HEK293 (cell line): ENCODE results near the gene STX2.

Experiments
- CTCF ChIA-PET: fragments of 350-600 bp; formaldehyde crosslinking; extraction: SDS; loops from one replicate; lab custom pipeline; 2021; ENCODE audit warnings: antibody characterized with exemption; lab: Yijun Ruan, JAX
- POLR2A ChIA-PET: fragments of 300-600 bp; formaldehyde crosslinking; extraction: SDS; loops from one replicate; lab custom pipeline; 2020; ENCODE audit warnings: antibody characterized with exemption, inconsistent platforms; lab: Yijun Ruan, JAX
- H3K27ac ChIP-seq: fragments of 200-500 bp; sonication (Bioruptor generic); 2 replicates; pipeline ENCODE4 v1.5.1; 2014; ENCODE audit warnings: low read depth, low read length, control low read depth, inconsistent platforms; ENCODE audit errors: extremely low read depth
- H3K36me3 ChIP-seq, 2 experiments: fragments of 200-500 bp in 1 of 2; sonication (Bioruptor generic) in 1 of 2; 1 replicate in 1 of 2; 2 replicates in 1 of 2; pipeline ENCODE4 v1.5.1; 2014 to 2017; ENCODE audit warnings: inconsistent platforms in 2 of 2, low read length in 2 of 2; ENCODE audit not compliant: control insufficient read depth in 2 of 2, insufficient read depth in 1 of 2
- H3K4me1 ChIP-seq: fragments of 200-500 bp; sonication (Bioruptor generic); 2 replicates; pipeline ENCODE4 v1.5.1; 2014; ENCODE audit warnings: mild to moderate bottlenecking, low read length, inconsistent platforms; ENCODE audit not compliant: control insufficient read depth, insufficient read depth
- H3K4me3 ChIP-seq: 2 replicates; pipeline ENCODE4 v1.5.1; 2011; ENCODE audit warnings: low read depth, mild to moderate bottlenecking, control low read depth, low read length, moderate library complexity
- H3K9me3 ChIP-seq: fragments of 200-500 bp; sonication (Bioruptor generic); 2 replicates; pipeline ENCODE4 v1.5.1; 2014; ENCODE audit warnings: low read depth, low read length, inconsistent platforms; ENCODE audit not compliant: control insufficient read depth, insufficient read depth
- FEZF1 ChIP-seq: fragments of 450-650 bp; formaldehyde crosslinking; IDR thresholded peaks from 2 replicates; pipeline ENCODE4 v1.5.1; 2016; ENCODE audit warnings: missing biosample characterization, missing genetic modification characterization
- GLIS1 ChIP-seq: fragments of 450-650 bp; formaldehyde crosslinking; IDR thresholded peaks from 2 replicates; pipeline ENCODE4 v1.5.1; 2016; ENCODE audit warnings: missing biosample characterization, missing genetic modification characterization
- HIC1 ChIP-seq: fragments of 450-650 bp; formaldehyde crosslinking; IDR thresholded peaks from 2 replicates; pipeline ENCODE4 v1.5.1; 2016; ENCODE audit warnings: missing biosample characterization, missing genetic modification characterization
- HOXC10 ChIP-seq: sonication (generic); formaldehyde crosslinking; IDR thresholded peaks from 2 replicates; pipeline ENCODE4 v1.8.1; 2023; ENCODE audit warnings: mild to moderate bottlenecking, missing genetic modification reagents
- INSM2 ChIP-seq: fragments of 450-650 bp; formaldehyde crosslinking; IDR thresholded peaks from 2 replicates; pipeline ENCODE4 v1.5.1; 2016; ENCODE audit warnings: missing biosample characterization, missing genetic modification characterization
- YY2 ChIP-seq: fragments of 450-650 bp; formaldehyde crosslinking; IDR thresholded peaks from 2 replicates; pipeline ENCODE4 v1.5.1; 2016; ENCODE audit warnings: missing biosample characterization, missing genetic modification characterization
- ZBTB7A ChIP-seq: fragments of 450-650 bp; formaldehyde crosslinking; IDR thresholded peaks from 2 replicates; pipeline ENCODE4 v1.5.1; 2016; ENCODE audit warnings: low read depth, missing biosample characterization, missing genetic modification characterization
- ZNF112 ChIP-seq: fragments of 450-650 bp; formaldehyde crosslinking; IDR thresholded peaks from 2 replicates; pipeline ENCODE4 v1.5.0; 2017; ENCODE audit warnings: missing biosample characterization, missing genetic modification characterization
- ZNF132 ChIP-seq: fragments of 450-650 bp; formaldehyde crosslinking; IDR thresholded peaks from 2 replicates; pipeline ENCODE4 v1.5.1; 2017; ENCODE audit warnings: missing biosample characterization, missing genetic modification characterization, borderline replicate concordance
- ZNF148 ChIP-seq: fragments of 450-650 bp; formaldehyde crosslinking; IDR thresholded peaks from 2 replicates; pipeline ENCODE4 v1.5.0; 2017; ENCODE audit warnings: missing biosample characterization, missing genetic modification characterization, borderline replicate concordance
- ZNF169 ChIP-seq: fragments of 450-650 bp; formaldehyde crosslinking; IDR thresholded peaks from 2 replicates; pipeline ENCODE4 v1.5.1; 2016; ENCODE audit warnings: missing biosample characterization, missing genetic modification characterization
- ZNF175 ChIP-seq: fragments of 450-650 bp; formaldehyde crosslinking; IDR thresholded peaks from 2 replicates; pipeline ENCODE4 v1.5.1; 2016; ENCODE audit warnings: missing biosample characterization, missing genetic modification characterization
- ZNF214 ChIP-seq: fragments of 450-650 bp; formaldehyde crosslinking; IDR thresholded peaks from 2 replicates; pipeline ENCODE4 v1.5.1; 2017; ENCODE audit warnings: missing biosample characterization, mild to moderate bottlenecking, missing genetic modification characterization, borderline replicate concordance
- ZNF248 ChIP-seq: fragments of 450-650 bp; formaldehyde crosslinking; IDR thresholded peaks from 2 replicates; pipeline ENCODE4 v1.5.1; 2017; ENCODE audit warnings: missing biosample characterization, missing genetic modification characterization
- ZNF341 ChIP-seq: fragments of 450-650 bp; formaldehyde crosslinking; IDR thresholded peaks from 2 replicates; pipeline ENCODE4; 2016; ENCODE audit warnings: low read depth, missing biosample characterization, missing genetic modification characterization
- ZNF37A ChIP-seq: fragments of 450-650 bp; IDR thresholded peaks from 2 replicates; pipeline ENCODE4 v1.5.1; 2018; ENCODE audit warnings: missing biosample characterization, missing genetic modification characterization
- ZNF513 ChIP-seq: fragments of 450-650 bp; IDR thresholded peaks from 2 replicates; pipeline ENCODE4 v1.5.1; 2018; ENCODE audit warnings: missing biosample characterization, missing genetic modification characterization
- ZNF544 ChIP-seq: fragments of 450-650 bp; formaldehyde crosslinking; IDR thresholded peaks from 2 replicates; pipeline ENCODE4 v1.5.0; 2017; ENCODE audit warnings: missing biosample characterization, missing genetic modification characterization
- ZNF555 ChIP-seq: fragments of 450-650 bp; formaldehyde crosslinking; conservative IDR thresholded peaks from 2 replicates; pipeline ENCODE4 v1.5.1; 2017; ENCODE audit warnings: missing biosample characterization, mild to moderate bottlenecking, missing genetic modification characterization, inconsistent platforms
- ZNF571 ChIP-seq: fragments of 450-650 bp; formaldehyde crosslinking; IDR thresholded peaks from 2 replicates; pipeline ENCODE4 v1.5.0; 2017; ENCODE audit warnings: missing biosample characterization, missing genetic modification characterization
- ZNF677 ChIP-seq: fragments of 450-650 bp; IDR thresholded peaks from 2 replicates; pipeline ENCODE4 v1.5.0; 2018; ENCODE audit warnings: missing biosample characterization, mild to moderate bottlenecking, missing genetic modification characterization, moderate library complexity
- ZNF747 ChIP-seq: fragments of 450-650 bp; formaldehyde crosslinking; IDR thresholded peaks from 2 replicates; pipeline ENCODE4 v1.5.1; 2016; ENCODE audit warnings: missing biosample characterization, missing genetic modification characterization
- ZNF76 ChIP-seq: fragments of 450-650 bp; formaldehyde crosslinking; IDR thresholded peaks from 2 replicates; pipeline ENCODE4; 2016; ENCODE audit warnings: low read depth, missing biosample characterization, missing genetic modification characterization, borderline replicate concordance
- ZNF777 ChIP-seq: fragments of 450-650 bp; formaldehyde crosslinking; IDR thresholded peaks from 2 replicates; pipeline ENCODE4 v1.5.1; 2017; ENCODE audit warnings: missing biosample characterization, missing genetic modification characterization, borderline replicate concordance
- ZNF785 ChIP-seq: fragments of 450-650 bp; formaldehyde crosslinking; IDR thresholded peaks from 2 replicates; pipeline ENCODE4 v1.5.1; 2016; ENCODE audit warnings: missing biosample characterization, missing genetic modification characterization
- ZNF837 ChIP-seq: fragments of 450-650 bp; formaldehyde crosslinking; IDR thresholded peaks from 2 replicates; pipeline ENCODE4 v1.5.1; 2016; ENCODE audit warnings: missing biosample characterization, missing genetic modification characterization
- ZSCAN18 ChIP-seq: fragments of 450-650 bp; formaldehyde crosslinking; IDR thresholded peaks from 2 replicates; pipeline ENCODE4 v1.5.1; 2016; ENCODE audit warnings: missing biosample characterization, missing genetic modification characterization

STX2 gene

GRCh38 chr12:130766470-130766869 lies 72.6 kb downstream of the STX2 start:
- ChIA-PET POLR2A (no interaction called here), CTCF (interaction anchor here (1.4 kb wide), 1 partner anchor 18 kb away, joined by 4 read pairs; no protein-coding TSS in a partner anchor)
- no peaks in the 10 kb centered on the region for H3K4me1 ChIP-seq
- no peaks in the 10 kb centered on the region for H3K36me3 ChIP-seq
- TF ChIP-seq YY2, result peak; percentile 44; the same call in 1 of the 2 replicates
- no peak for TF ChIP-seq ZNF175
- TF ChIP-seq ZNF112 (tag by site-specific recombination), result no peak; the same call in 1 of the 2 replicates
- peak; percentile 84 for TF ChIP-seq ZNF513 (tag by site-specific recombination)
- no peak for TF ChIP-seq ZSCAN18 (tag by site-specific recombination)
- 0 out of 2 replicates have a peak, but pooled peaks have one; percentile 43 for TF ChIP-seq ZNF747
- TF ChIP-seq, all 188 proteins: peak for 3
- Histone ChIP-seq H3K27ac (no peak overlapping the region), H3K9me3 (no peaks in the 10 kb centered on the region), H3K4me3 (no peak overlapping the region)

- Histone ChIP-seq H3K4me3 (no peak overlapping the region), H3K27ac (no peak overlapping the region), H3K4me1 (no peaks in the 10 kb centered on the region), H3K9me3 (no peaks in the 10 kb centered on the region), H3K36me3 (no peaks in the 10 kb centered on the region)
- ChIA-PET POLR2A (no interaction called here), CTCF (interaction anchor here (0.5 kb wide), 1 partner anchor 30 kb away, joined by 4 read pairs; no protein-coding TSS in a partner anchor)
- TF ChIP-seq ZNF132 (tag by site-specific recombination), result no peak
- no peak for TF ChIP-seq ZNF341 (tag by site-specific recombination)
- TF ChIP-seq ZNF214 (tag by site-specific recombination), result no peak
- no peak for TF ChIP-seq GLIS1 (tag by site-specific recombination)
- TF ChIP-seq ZNF169 (tag by site-specific recombination), result peak; percentile 99
- peak; percentile 27; the same call in 1 of the 2 replicates for TF ChIP-seq FEZF1
- TF ChIP-seq ZNF248 (tag by site-specific recombination), result peak; percentile 95
- TF ChIP-seq ZNF148, result peak; percentile 97
- no peak for TF ChIP-seq HOXC10 (CRISPR knock-in tag)
- TF ChIP-seq ZNF76 (tag by site-specific recombination), result peak; percentile 82; the same call in 1 of the 2 replicates
- TF ChIP-seq ZNF785 (tag by site-specific recombination), result peak; percentile 94
- TF ChIP-seq INSM2 (tag by site-specific recombination), result peak; percentile 98
- peak; percentile 51; the same call in 1 of the 2 replicates for TF ChIP-seq ZNF837 (tag by site-specific recombination)
- peak; percentile 96 for TF ChIP-seq ZNF571
- TF ChIP-seq ZNF677, result no peak
- no peak for TF ChIP-seq ZNF37A (tag by site-specific recombination)
- TF ChIP-seq ZNF544 (tag by site-specific recombination), result no peak
- TF ChIP-seq ZBTB7A (tag by site-specific recombination), result peak; percentile 69
- TF ChIP-seq ZNF777, result 0 out of 2 replicates have a peak, but pooled peaks have one; percentile 4
- TF ChIP-seq HIC1 (tag by site-specific recombination), result no peak; the same call in 1 of the 2 replicates
- no peak for TF ChIP-seq ZNF555 (tag by site-specific recombination)
These were observed 73.8 kb downstream of the STX2 start for GRCh38 chr12:130765186-130765659.
